Ascending aorta (tissue), 2 donors: Measurements from ENCODE around the gene RESF1. TPM values are rescaled to one million over a fixed set of nuclear protein-coding genes. Genes with fewer than 3 reads are reported as not detected.

Experiments used
- DNase-seq, 2 donors: peaks; one replicate each; pipeline ENCODE4 v3.0.0-alpha.2; 2019; ENCODE audit warnings: low spot score in 2 of 2
- H3K27ac ChIP-seq, 2 donors: fragments of 200-600 bp; sonication (generic); one replicate each; pipeline ENCODE4 v1.5.1; 2016 to 2017; ENCODE audit warnings: mild to moderate bottlenecking in 1 of 2
- H3K27me3 ChIP-seq: fragments of 200-600 bp; sonication (generic); one replicate; pipeline ENCODE4 v1.5.1; 2017
- H3K36me3 ChIP-seq, 2 donors: fragments of 200-600 bp; sonication (generic); one replicate each; pipeline ENCODE4 v1.5.1; 2016
- H3K4me1 ChIP-seq, 2 donors: fragments of 200-600 bp; sonication (generic); one replicate each; pipeline ENCODE4 v1.5.1; 2016 to 2017; ENCODE audit warnings: mild to moderate bottlenecking in 1 of 2
- H3K4me3 ChIP-seq, 2 donors: fragments of 200-600 bp; sonication (generic); one replicate each; pipeline ENCODE4 v1.5.1; 2016 to 2017; ENCODE audit warnings: mild to moderate bottlenecking in 1 of 2
- H3K9me3 ChIP-seq, 2 donors: fragments of 200-600 bp; sonication (generic); one replicate each; pipeline ENCODE4 v1.5.1; 2016
- intact Hi-C: fragments of 100-400 bp; cut with DNase I; formaldehyde crosslinking; loops from one replicate; pipeline ENCODE4 v1.15.1; 2023
- total RNA-seq: library from RNA; depleted of rRNA; stranded (reverse); fragments of >200 nt; gene quantifications from one replicate; pipeline ENCODE4 v1.1.0, GENCODE V29; 2016
- TF ChIP-seq, protein P1 (sequence below), 3 experiments: fragments of 200-600 bp in 2 of 3; fragments of 450-650 bp in 1 of 3; sonication (generic) in 2 of 3; IDR thresholded peaks; one replicate each; pipeline ENCODE4 v1.5.1; 2016 to 2019; ENCODE audit warnings: antibody characterized with exemption in 3 of 3, mild to moderate bottlenecking in 1 of 3, moderate library complexity in 1 of 3

RESF1 gene
- total RNA-seq, 1 donor from 2014 or later: 26.0 TPM

GRCh38 chr12:31991146-31991545, 31.9 kb downstream of the RESF1 start:
- H3K27me3 ChIP-seq: no peaks in the 10 kb centered on the region
- H3K4me3 ChIP-seq: no peak overlapping the region
- TF ChIP-seq, protein P1, sequence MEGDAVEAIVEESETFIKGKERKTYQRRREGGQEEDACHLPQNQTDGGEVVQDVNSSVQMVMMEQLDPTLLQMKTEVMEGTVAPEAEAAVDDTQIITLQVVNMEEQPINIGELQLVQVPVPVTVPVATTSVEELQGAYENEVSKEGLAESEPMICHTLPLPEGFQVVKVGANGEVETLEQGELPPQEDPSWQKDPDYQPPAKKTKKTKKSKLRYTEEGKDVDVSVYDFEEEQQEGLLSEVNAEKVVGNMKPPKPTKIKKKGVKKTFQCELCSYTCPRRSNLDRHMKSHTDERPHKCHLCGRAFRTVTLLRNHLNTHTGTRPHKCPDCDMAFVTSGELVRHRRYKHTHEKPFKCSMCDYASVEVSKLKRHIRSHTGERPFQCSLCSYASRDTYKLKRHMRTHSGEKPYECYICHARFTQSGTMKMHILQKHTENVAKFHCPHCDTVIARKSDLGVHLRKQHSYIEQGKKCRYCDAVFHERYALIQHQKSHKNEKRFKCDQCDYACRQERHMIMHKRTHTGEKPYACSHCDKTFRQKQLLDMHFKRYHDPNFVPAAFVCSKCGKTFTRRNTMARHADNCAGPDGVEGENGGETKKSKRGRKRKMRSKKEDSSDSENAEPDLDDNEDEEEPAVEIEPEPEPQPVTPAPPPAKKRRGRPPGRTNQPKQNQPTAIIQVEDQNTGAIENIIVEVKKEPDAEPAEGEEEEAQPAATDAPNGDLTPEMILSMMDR (IDR thresholded peaks at IDR 0.05): no peak
- DNase-seq: no peak
- no peaks in the 10 kb centered on the region for H3K4me1 ChIP-seq
- H3K36me3 ChIP-seq: peaks cover 3 to 60% of the 10 kb centered on the region in 2 donors
- intact Hi-C loops: no loop called here
- H3K9me3 ChIP-seq: peaks cover 0 to 12% of the 10 kb centered on the region in 2 donors
- H3K27ac ChIP-seq: no peak overlapping the region

- no peak for DNase-seq
- Histone ChIP-seq H3K27ac (no peak overlapping the region), H3K27me3 (no peaks in the 10 kb centered on the region), H3K4me3 (no peak overlapping the region), H3K36me3 (peaks cover 5 to 67% of the 10 kb centered on the region in 2 donors), H3K9me3 (peaks cover 0 to 10% of the 10 kb centered on the region in 2 donors), H3K4me1 (no peaks in the 10 kb centered on the region)
- TF ChIP-seq, protein P1 (IDR thresholded peaks at IDR 0.05): no peak
- intact Hi-C loops: no loop called here
Observed at GRCh38 chr12:31991815-31992214, 32.6 kb downstream of the RESF1 start.

DNA sequence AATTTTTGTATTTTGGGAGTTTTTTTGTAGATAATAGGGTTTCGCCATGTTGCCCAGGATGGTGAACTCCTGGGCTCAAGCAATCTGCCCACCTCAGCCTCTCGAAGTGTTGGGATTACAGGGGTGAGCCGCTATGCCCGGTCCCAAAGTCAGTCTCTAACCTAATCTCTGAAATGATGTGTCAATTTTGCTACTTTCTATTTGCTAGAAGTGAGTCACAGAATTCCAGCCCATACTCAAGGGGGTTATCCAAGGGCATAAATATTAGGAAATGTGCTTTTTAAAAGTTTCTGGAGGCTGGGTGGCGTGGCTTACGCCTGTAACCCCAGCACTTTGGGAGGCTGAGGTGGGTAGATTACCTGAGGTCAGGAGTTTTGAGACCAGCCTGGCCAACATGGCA, 40.5 kb downstream of the RESF1 start:
- H3K9me3 ChIP-seq: no peaks in the 10 kb centered on the region
- no peaks in the 10 kb centered on the region for H3K27me3 ChIP-seq
- DNase-seq: no peak
- TF ChIP-seq, protein P1 (IDR thresholded peaks at IDR 0.05): no peak
- H3K4me3 ChIP-seq: no peak overlapping the region
- H3K4me1 ChIP-seq: no peaks in the 10 kb centered on the region
- H3K36me3 ChIP-seq: peaks cover 28 to 55% of the 10 kb centered on the region in 2 donors
- intact Hi-C loops: no loop called here
- no peak overlapping the region for H3K27ac ChIP-seq

- H3K4me1 ChIP-seq: no peaks in the 10 kb centered on the region
- peaks cover 28 to 51% of the 10 kb centered on the region in 2 donors for H3K36me3 ChIP-seq
- no peak overlapping the region for H3K27ac ChIP-seq
- TF ChIP-seq, protein P1 (IDR thresholded peaks at IDR 0.05): no peak
- no peaks in the 10 kb centered on the region for H3K27me3 ChIP-seq
- no peak overlapping the region for H3K4me3 ChIP-seq
- intact Hi-C loops: no loop called here
- DNase-seq: no peak
- H3K9me3 ChIP-seq: no peaks in the 10 kb centered on the region
Observed at GRCh38 chr12:32000373-32001005, 41.3 kb downstream of the RESF1 start.

GRCh38 chr12:32002848-32003493, 43.8 kb downstream of the RESF1 start:
- no peak for DNase-seq
- Histone ChIP-seq H3K27me3 (no peaks in the 10 kb centered on the region), H3K27ac (no peak overlapping the region), H3K4me1 (no peaks in the 10 kb centered on the region), H3K4me3 (no peak overlapping the region), H3K36me3 (peaks cover 16 to 26% of the 10 kb centered on the region in 2 donors), H3K9me3 (no peaks in the 10 kb centered on the region)
- intact Hi-C loops: no loop called here
- TF ChIP-seq, protein P1 (IDR thresholded peaks at IDR 0.05): no peak
